Cerebellar nuclear complex (tissue), 1 donor: ENCODE results near the gene KCNMA1.

Experiments
- DNase-seq, 2 experiments: peaks; one replicate each; lab custom pipeline; 2025; lab: John Stamatoyannopoulos, UW

The KCNMA1 gene

DNA sequence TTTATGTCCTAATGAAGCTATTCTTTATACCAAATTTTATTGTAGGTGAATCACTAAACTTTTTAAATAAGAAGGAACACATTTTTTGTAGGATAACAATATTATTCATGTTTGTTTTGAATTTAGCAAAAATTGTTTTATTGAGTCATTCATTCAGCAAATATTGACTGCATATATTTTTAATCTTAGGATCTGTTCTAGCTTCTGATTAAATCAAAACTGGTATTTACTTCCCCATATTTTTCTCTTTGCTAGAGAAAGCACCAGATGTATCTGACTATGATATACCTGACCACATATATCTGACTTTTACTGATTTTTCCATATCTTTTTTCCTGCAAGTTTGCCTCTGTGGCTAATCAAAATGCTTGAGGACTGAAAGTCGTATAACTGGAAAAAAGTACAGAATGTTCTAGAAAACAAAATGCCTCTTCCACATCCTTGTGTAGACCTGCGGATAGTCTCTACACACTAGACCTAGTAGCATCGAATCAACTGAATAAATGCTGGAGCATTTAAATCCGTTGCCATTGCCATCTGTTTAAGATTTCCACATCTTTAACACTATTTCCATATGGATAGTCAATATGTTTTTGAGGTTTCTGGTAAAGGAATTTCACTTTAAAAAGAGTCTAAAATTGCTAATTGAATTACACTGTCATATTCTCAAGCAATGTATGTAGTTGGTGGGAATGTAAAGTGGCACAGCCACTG, 594.7 kb downstream of the KCNMA1 start:
- DNase-seq = no peak

- DNase-seq = no peak
Measured at GRCh38 chr10:77041636-77042258, 595.9 kb downstream of the KCNMA1 start.

DNA sequence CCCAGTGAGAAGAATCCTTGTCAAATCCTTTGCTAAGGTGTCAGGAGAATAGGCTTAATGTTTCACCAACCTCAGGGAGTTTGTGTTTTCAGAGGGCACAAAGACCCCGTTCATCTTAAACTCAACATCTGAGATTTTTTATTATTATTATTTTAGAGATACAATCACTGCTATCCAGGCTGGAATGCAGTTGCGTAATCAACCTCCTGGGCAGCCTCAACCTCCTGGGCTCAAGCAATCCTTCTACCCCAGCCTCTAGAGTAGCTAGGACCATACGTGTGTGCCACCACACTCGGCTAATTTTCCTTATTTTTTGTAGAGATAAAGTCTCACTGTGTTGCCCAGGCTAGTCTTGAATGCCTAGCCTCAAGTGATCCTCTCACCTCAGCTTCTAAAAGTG, 599.2 kb downstream of the KCNMA1 start:
- no peak for DNase-seq

- no peak for DNase-seq
Measured at GRCh38 chr10:77037735-77038403, 599.7 kb downstream of the KCNMA1 start.

GRCh38 chr10:77036993-77037734, 600.4 kb downstream of the KCNMA1 start:
- no peak for DNase-seq

DNA sequence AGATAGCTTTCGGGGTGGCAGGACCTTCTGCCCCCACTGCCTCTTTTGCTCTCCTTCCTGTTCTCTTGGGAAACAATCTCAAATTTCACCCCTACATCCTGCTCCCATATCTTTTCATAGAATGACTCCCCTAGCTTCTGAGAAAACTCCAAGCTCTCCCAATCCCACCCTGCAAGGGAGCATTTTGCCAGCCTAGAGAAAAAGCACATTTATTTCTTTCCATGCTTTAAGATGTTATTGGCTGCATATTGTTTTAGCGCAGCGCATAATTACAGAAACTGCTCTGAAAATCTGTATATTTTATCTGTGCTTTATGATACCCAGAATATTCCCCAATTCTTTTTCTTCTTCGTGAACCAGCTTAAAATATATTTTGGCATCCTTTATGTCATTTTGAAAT, 601.3 kb downstream of the KCNMA1 start:
- DNase-seq = no peak

- no peak for DNase-seq
Measured at GRCh38 chr10:77034795-77035194, 602.8 kb downstream of the KCNMA1 start.

DNA sequence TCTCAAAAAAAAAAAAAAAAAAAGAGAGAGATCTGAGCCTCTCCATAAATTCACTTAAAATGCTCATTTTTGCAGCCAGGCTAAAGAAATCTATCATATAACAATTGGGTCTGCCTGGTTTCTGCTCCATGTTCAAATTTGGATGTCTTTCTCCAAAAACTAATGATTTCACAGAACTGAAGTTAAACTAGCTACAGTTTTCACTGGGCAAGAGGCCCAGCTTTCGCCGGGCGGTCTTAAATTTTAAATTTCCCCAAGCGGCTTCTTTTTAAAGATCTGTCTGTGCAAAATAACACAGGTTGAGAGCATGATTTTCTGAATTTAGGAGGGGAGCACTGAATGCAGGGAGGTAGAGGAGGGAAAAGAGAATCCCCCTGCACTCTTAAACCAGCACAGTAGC, 603.4 kb downstream of the KCNMA1 start:
- no peak for DNase-seq

DNA sequence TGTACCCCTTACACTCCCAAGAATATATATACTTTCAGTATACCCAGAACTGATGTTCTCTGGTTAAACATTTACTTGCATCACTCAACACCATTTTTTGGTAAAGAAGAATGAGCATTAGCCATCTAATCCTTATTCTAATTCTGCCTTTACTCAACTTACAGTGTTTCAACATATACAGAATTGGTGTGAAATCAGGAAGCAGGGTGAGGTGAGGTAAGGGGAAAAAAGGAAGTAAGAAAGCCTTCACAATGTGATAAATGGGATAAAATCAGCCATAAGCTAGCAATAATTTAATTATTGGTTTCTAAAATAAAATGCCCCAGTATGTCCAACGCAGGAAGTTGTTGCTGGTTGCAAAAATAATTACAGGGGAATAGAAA, 605.4 kb downstream of the KCNMA1 start:
- no peak for DNase-seq

GRCh38 chr10:77031531-77032187, 605.9 kb downstream of the KCNMA1 start:
- no peak for DNase-seq

DNA sequence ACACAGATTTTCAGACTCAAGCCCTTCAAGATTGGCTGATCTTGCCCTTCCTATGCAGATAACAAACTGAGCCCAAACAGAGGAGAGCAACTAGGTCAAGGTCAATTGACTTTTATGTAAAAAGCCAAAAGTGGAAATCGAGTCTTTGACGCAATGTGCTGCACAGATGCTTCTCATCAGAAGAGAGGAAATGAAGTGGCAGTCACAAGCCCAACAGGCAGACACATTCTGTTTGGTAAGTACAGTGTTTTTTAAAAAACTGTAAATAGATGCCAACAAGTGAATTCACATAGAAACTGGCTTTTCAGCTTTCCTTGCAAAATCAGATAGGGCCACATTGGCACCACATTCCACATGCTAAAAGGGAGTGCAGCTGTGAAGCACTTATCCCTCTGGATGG, 606.6 kb downstream of the KCNMA1 start:
- DNase-seq = no peak

GRCh38 chr10:77029777-77030717, 607.6 kb downstream of the KCNMA1 start:
- DNase-seq = no peak

DNA sequence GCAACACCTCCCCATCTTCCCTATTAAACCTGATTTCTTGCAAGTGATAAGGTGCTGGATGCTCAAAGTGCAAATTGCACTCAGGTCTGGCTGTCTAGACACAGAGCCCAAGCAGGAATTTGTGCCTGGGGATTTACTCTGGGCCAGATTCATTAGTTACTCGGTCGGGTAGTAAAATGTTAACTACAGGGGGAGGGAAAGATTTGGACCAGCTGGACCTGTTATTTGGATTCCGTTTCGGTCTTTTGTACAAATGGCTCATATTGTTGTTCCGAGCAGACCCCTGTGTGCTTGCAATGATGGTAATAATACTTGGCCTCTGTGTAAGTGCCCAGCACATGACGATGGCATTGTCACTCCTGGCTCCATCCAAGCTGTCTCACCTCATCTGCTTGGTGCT, 609.6 kb downstream of the KCNMA1 start:
- no peak for DNase-seq

DNA sequence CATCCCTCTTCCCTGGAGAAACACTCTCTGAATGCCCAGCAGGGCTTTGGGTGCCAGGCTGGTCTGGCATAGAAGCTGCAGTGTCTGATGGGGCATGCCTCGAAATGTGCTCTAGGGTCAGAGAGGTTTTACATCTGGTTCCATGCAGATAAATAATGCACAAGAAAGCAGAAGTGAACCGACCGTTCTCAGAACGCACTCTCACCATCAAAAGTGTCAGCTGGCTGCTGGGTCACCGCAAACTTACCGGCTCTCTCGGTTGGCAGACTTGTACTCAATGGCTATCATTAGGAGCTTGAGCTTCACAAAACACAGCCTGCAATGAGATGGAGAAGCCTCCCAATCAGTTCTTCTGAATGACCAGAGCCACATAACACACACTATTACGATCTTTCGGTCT, 610.0 kb downstream of the KCNMA1 start:
- peak in 1 of 2 experiments; percentile 27 for DNase-seq

- DNase-seq = peak in 1 of 2 experiments; percentile 27
Measured at GRCh38 chr10:77027141-77027540, 610.5 kb downstream of the KCNMA1 start.

DNA sequence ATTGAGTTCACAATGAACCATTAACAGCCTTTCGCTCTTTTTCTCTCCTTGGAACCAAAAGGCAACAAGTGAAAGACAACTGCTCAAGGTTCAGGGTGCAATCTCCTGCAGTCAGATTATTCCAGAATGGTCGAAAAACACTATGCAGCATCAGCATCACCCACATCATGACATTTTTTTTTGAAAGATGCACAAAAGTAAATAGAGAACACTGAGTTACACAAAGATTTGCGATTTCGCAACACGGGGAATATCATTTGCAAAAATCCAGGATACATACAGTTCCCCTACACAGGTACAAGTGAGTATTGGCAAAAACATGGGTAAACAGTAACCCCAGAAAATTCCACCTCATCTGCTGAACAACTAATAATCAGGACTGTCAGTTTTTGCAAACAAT, 611.5 kb downstream of the KCNMA1 start:
- no peak for DNase-seq

- no peak for DNase-seq
Measured at GRCh38 chr10:77024461-77024860, 613.1 kb downstream of the KCNMA1 start.

DNA sequence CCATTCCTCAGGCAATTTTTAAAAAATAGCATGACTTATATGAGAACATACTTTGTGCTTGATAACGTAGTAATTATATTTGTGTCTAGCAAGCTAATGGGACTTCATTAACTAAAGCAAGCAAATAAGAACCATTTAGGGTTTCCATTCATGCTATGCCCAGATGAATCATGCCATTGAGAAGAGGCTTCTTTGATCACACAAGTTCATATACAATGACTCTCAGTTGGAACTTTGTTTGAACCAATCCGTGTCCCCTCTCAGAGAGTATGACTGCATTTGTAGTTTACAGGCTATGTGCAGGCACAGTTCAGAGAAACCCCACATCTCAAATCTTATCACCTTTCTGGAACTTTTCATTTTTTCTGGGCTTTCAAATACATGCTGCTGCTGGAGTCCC, 614.2 kb downstream of the KCNMA1 start:
- DNase-seq = no peak

- DNase-seq = no peak
Measured at GRCh38 chr10:77022671-77023070, 614.9 kb downstream of the KCNMA1 start.

GRCh38 chr10:77021966-77022490, 615.6 kb downstream of the KCNMA1 start:
- no peak for DNase-seq
